Measurements from ENCODE around the gene C2.

- TF ChIP-seq CTCF (IDR thresholded peaks at IDR 0.05) (no peak), POLR2A (IDR thresholded peaks at IDR 0.05) (no peak), EP300 (IDR thresholded peaks at IDR 0.05) (no peak)
These were observed 6.0 kb downstream of the C2 start for GRCh38 chr6:31933537-31933936.

Data from stomach (tissue), 4 donors.